Caco-2 (cell line): ENCODE results near the gene FMO4. TPM values are rescaled to one million over a fixed set of nuclear protein-coding genes. Genes with fewer than 3 reads are reported as not detected.
"Not testable (repeated sequence)": the region's sequence is repeated elsewhere in the genome, so short reads cannot be mapped to it uniquely, and the experiment has no call there.

ENCODE experiments used
- BruUV-seq: library from RNA; stranded (reverse); fragments of 400-500 nt; replicated peaks from 2 replicates; lab custom pipeline; 2021; lab: Mats Ljungman, UMichigan
- CTCF ChIA-PET: fragments of 300-600 bp; sonication (Branson Sonifier 250); formaldehyde crosslinking; loops from one replicate; lab custom pipeline; 2022; ENCODE audit warnings: antibody characterized with exemption; lab: Charles Lee
- POLR2A ChIA-PET: fragments of 300-600 bp; sonication (Branson Sonifier 250); formaldehyde crosslinking; loops from one replicate; lab custom pipeline; 2022; ENCODE audit warnings: antibody characterized with exemption; lab: Charles Lee
- DNase-seq, 2 experiments: peaks; one replicate each; pipeline versions ENCODE4 v3.0.0 to v3.0.0-alpha.2; 2020 to 2022
- H3K27me3 ChIP-seq: replicated peaks from 2 replicates; pipeline ENCODE4 v1.6.0; 2011; ENCODE audit warnings: low read length; ENCODE audit not compliant: control insufficient read depth, insufficient read depth
- H3K36me3 ChIP-seq: 2 replicates; pipeline ENCODE4 v1.5.1; 2011; ENCODE audit warnings: low read length; ENCODE audit not compliant: control insufficient read depth, insufficient read depth
- H3K4me1 ChIP-seq: fragments of 250-450 bp; sonication (Bioruptor Pico); 2 replicates; pipeline ENCODE4 v1.5.1; 2020; ENCODE audit warnings: mild to moderate bottlenecking
- H3K4me3 ChIP-seq: 2 replicates; pipeline ENCODE4 v1.5.1; 2011; ENCODE audit warnings: low read depth, mild to moderate bottlenecking, control low read depth, low read length
- H3K9me3 ChIP-seq: fragments of 250-450 bp; sonication (Bioruptor Pico); 2 replicates; pipeline ENCODE4 v1.5.1; 2020; ENCODE audit warnings: mild to moderate bottlenecking, moderate library complexity
- H3K27ac Mint-ChIP-seq: one replicate; pipeline ENCODE4 v1.8.0; 2022; ENCODE audit warnings: mixed read lengths; ENCODE audit not compliant: unreplicated experiment
- H3K27me3 Mint-ChIP-seq: one replicate; pipeline ENCODE4 v1.8.0; 2022; ENCODE audit warnings: mixed read lengths; ENCODE audit not compliant: insufficient read depth, unreplicated experiment
- H3K36me3 Mint-ChIP-seq: one replicate; pipeline ENCODE4 v1.8.0; 2022; ENCODE audit warnings: mild to moderate bottlenecking, mixed read lengths; ENCODE audit not compliant: insufficient read depth, unreplicated experiment
- H3K4me1 Mint-ChIP-seq: one replicate; pipeline ENCODE4 v1.8.0; 2022; ENCODE audit warnings: low read depth, mixed read lengths; ENCODE audit not compliant: unreplicated experiment
- H3K4me3 Mint-ChIP-seq: one replicate; pipeline ENCODE4 v1.8.0; 2022; ENCODE audit warnings: mild to moderate bottlenecking, moderate library complexity, mixed read lengths; ENCODE audit not compliant: unreplicated experiment
- H3K9me3 Mint-ChIP-seq: one replicate; pipeline ENCODE4 v1.8.0; 2022; ENCODE audit warnings: mixed read lengths; ENCODE audit not compliant: unreplicated experiment
- intact Hi-C: fragments of 100-400 bp; cut with micrococcal nuclease; formaldehyde crosslinking; loops from one replicate; pipeline ENCODE4 v1.10.0; 2022; ENCODE audit not compliant: unreplicated experiment
- total RNA-seq: library from RNA; stranded (reverse); gene quantifications from 2 replicates; pipeline ENCODE4 v1.2.3, GENCODE V29; 2022
- TF ChIP-seq, protein P1 (sequence below), 2 experiments: fragments of 200-600 bp in 1 of 2; IDR thresholded peaks; 1 replicate in 1 of 2; 2 replicates in 1 of 2; pipeline versions ENCODE4 v1.5.1 to v1.8.0; 2011 to 2022; ENCODE audit warnings: antibody characterized with exemption in 1 of 2, control low read depth in 1 of 2, inconsistent platforms in 1 of 2, low read depth in 1 of 2, low read length in 1 of 2, mild to moderate bottlenecking in 1 of 2, moderate library complexity in 1 of 2; ENCODE audit not compliant: insufficient read depth in 1 of 2, severe bottlenecking in 1 of 2, unreplicated experiment in 1 of 2

Gene FMO4
- total RNA-seq, 1 experiment from 2014 or later: 2.3 TPM

DNA sequence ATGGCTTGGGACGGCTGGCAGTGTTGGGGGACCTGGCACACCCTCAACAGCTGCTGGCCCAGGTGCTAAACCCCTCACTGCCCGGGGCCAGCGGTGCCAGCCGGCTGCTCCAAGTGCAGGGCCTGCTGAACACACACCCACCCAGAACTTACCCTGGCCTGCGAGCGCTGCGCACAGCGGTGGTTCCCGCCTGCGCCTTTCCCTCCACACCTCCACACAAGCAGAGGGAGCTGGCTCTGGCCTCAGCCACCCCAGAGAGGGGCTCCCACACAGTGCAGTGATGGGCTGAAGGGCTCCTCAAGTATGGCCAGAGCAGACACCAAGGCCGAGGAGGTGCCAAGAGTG is 67.9 kb downstream of the FMO4 start:
- no peaks in the 10 kb centered on the region; the same call in 1 of the 2 replicates for H3K4me1 ChIP-seq
- H3K36me3 ChIP-seq: no peaks in the 10 kb centered on the region
- Mint-ChIP-seq H3K9me3 (peaks cover 11% of the 10 kb centered on the region), H3K36me3 (no peaks in the 10 kb centered on the region), H3K27me3 (no peaks in the 10 kb centered on the region), H3K4me3 (no peak overlapping the region), H3K4me1 (no peaks in the 10 kb centered on the region), H3K27ac (no peak overlapping the region)
- BruUV-seq: no TSS peak
- H3K27me3 ChIP-seq: no peaks in the 10 kb centered on the region
- no peak for DNase-seq
- intact Hi-C loops: no loop called here
- H3K9me3 ChIP-seq: peaks cover 17% of the 10 kb centered on the region
- ChIA-PET POLR2A (no interaction called here), CTCF (no interaction called here)
- TF ChIP-seq, protein P1, sequence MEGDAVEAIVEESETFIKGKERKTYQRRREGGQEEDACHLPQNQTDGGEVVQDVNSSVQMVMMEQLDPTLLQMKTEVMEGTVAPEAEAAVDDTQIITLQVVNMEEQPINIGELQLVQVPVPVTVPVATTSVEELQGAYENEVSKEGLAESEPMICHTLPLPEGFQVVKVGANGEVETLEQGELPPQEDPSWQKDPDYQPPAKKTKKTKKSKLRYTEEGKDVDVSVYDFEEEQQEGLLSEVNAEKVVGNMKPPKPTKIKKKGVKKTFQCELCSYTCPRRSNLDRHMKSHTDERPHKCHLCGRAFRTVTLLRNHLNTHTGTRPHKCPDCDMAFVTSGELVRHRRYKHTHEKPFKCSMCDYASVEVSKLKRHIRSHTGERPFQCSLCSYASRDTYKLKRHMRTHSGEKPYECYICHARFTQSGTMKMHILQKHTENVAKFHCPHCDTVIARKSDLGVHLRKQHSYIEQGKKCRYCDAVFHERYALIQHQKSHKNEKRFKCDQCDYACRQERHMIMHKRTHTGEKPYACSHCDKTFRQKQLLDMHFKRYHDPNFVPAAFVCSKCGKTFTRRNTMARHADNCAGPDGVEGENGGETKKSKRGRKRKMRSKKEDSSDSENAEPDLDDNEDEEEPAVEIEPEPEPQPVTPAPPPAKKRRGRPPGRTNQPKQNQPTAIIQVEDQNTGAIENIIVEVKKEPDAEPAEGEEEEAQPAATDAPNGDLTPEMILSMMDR (IDR thresholded peaks at IDR 0.05; ENCODE audit: insufficient read depth in 1 of 2, low read depth in 1 of 2, low read length in 1 of 2, severe bottlenecking in 1 of 2, unreplicated experiment in 1 of 2): no peak
- H3K4me3 ChIP-seq: no peak overlapping the region

- DNase-seq: no peak
- Histone ChIP-seq H3K4me1 (no peaks in the 10 kb centered on the region; the same call in 1 of the 2 replicates), H3K36me3 (no peaks in the 10 kb centered on the region), H3K27me3 (no peaks in the 10 kb centered on the region), H3K4me3 (no peak overlapping the region), H3K9me3 (peaks cover 17% of the 10 kb centered on the region)
- Mint-ChIP-seq H3K27ac (no peak overlapping the region), H3K36me3 (no peaks in the 10 kb centered on the region), H3K27me3 (no peaks in the 10 kb centered on the region), H3K4me1 (no peaks in the 10 kb centered on the region), H3K9me3 (peaks cover 10% of the 10 kb centered on the region), H3K4me3 (no peak overlapping the region)
- CTCF ChIA-PET: no interaction called here
- POLR2A ChIA-PET: no interaction called here
- intact Hi-C loops: no loop called here
- no TSS peak for BruUV-seq
- TF ChIP-seq, protein P1 (IDR thresholded peaks at IDR 0.05; ENCODE audit: insufficient read depth in 1 of 2, low read depth in 1 of 2, low read length in 1 of 2, severe bottlenecking in 1 of 2, unreplicated experiment in 1 of 2): no peak
These were observed 70.5 kb downstream of the FMO4 start for GRCh38 chr1:171384496-171384895.

DNA sequence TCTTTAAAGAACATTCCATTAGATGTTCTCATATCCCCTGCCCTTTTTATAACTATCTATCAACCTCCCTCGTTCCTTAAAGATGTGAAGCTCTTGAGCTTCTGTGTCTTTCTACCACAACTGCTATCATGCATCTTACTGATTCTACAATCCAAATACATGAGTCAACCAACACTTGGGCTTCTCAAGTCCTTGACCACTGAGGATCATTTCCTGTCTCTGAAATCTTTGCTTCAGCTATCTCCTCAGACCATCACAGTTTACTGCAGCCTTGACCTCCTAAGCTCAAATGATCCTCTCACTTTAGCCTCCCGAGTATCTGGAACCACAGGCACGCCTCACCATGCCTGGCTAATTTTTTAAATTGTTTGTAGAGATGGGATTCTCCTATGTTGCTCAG is 75.2 kb downstream of the FMO4 start:
- H3K9me3 Mint-ChIP-seq: no peaks in the 10 kb centered on the region
- DNase-seq: no peak
- Histone ChIP-seq H3K36me3 (no peaks in the 10 kb centered on the region), H3K27me3 (no peaks in the 10 kb centered on the region), H3K4me1 (peaks cover 10% of the 10 kb centered on the region), H3K9me3 (no peaks in the 10 kb centered on the region; the same call in 1 of the 2 replicates), H3K4me3 (no peak overlapping the region)
- H3K27ac Mint-ChIP-seq: no peak overlapping the region
- ChIA-PET CTCF (no interaction called here), POLR2A (no interaction called here)
- intact Hi-C loops: no loop called here
- no peaks in the 10 kb centered on the region for H3K36me3 Mint-ChIP-seq
- BruUV-seq: no TSS peak
- H3K4me1 Mint-ChIP-seq: peaks cover 7% of the 10 kb centered on the region
- H3K27me3 Mint-ChIP-seq: no peaks in the 10 kb centered on the region
- H3K4me3 Mint-ChIP-seq: no peak overlapping the region
- TF ChIP-seq, protein P1 (IDR thresholded peaks at IDR 0.05; ENCODE audit: insufficient read depth in 1 of 2, low read depth in 1 of 2, low read length in 1 of 2, severe bottlenecking in 1 of 2, unreplicated experiment in 1 of 2): no peak

DNA sequence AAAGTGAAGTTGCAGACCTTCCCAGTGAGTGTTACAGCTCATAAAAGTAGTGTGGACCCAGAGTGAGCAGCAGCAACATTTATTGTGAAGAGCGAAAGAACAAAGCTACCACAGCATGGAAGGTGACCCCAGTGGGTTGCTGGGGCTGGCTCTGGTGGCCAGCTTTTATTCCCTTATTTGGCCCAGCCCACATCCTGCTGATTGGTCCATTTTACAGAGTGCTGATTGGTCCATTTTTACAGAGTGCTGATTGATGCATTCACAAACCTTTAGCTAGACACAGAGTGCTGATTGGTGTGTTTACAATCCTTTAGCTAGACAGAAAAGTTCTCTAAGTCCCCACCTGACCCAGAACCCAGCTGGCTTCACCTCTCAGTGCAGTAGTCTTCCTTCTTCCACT is 76.8 kb downstream of the FMO4 start:
- H3K27ac Mint-ChIP-seq, DNase-seq, CTCF ChIA-PET, H3K27me3 Mint-ChIP-seq, POLR2A ChIA-PET, H3K9me3 ChIP-seq, H3K4me3 ChIP-seq, H3K36me3 ChIP-seq, H3K9me3 Mint-ChIP-seq, H3K27me3 ChIP-seq, BruUV-seq, H3K4me3 Mint-ChIP-seq, H3K4me1 Mint-ChIP-seq, H3K36me3 Mint-ChIP-seq: not testable (repeated sequence)
- H3K4me1 ChIP-seq: peaks cover 21% of the 10 kb centered on the region
- intact Hi-C loops: loop anchor here (10.0 kb wide), 1 partner anchor 76 kb away; the partner anchor contains the start of gene FMO4
